B cell (primary cell): ENCODE data around the gene SMC6. TPM values are rescaled to one million over a fixed set of nuclear protein-coding genes. Genes with fewer than 3 reads are reported as not detected.

ENCODE experiments used
- ATAC-seq: fragments of 200-7000 bp; cut with Tn5 transposase; one replicate; pipeline ENCODE4 v1.10.0; 2021; ENCODE audit warnings: low read depth, mild to moderate bottlenecking, moderate number of reproducible peaks, moderate library complexity
- CTCF ChIA-PET: fragments of 350-600 bp; sonication (Branson Sonifier 250); formaldehyde crosslinking; loops from one replicate; lab custom pipeline; 2021; ENCODE audit warnings: antibody characterized with exemption, inconsistent platforms; lab: Charles Lee
- POLR2A ChIA-PET: fragments of 350-600 bp; sonication (Branson Sonifier 250); formaldehyde crosslinking; loops from one replicate; lab custom pipeline; 2021; ENCODE audit warnings: antibody characterized with exemption; lab: Charles Lee
- DNase-seq: peaks from one replicate; pipeline ENCODE4 v3.0.0; 2013
- H2AFZ ChIP-seq: 2 replicates; pipeline ENCODE4 v1.6.1; 2012; ENCODE audit warnings: mild to moderate bottlenecking, low read depth, low read length; ENCODE audit not compliant: insufficient read depth, poor library complexity, severe bottlenecking
- H3K27ac ChIP-seq, 2 donors: 1 replicate in 1 of 2; 2 replicates in 1 of 2; pipeline ENCODE4 v1.5.1; 2012 to 2013; ENCODE audit warnings: low read length in 2 of 2, mild to moderate bottlenecking in 2 of 2, moderate library complexity in 1 of 2
- H3K27me3 ChIP-seq, 4 experiments: fragments of 200-600 bp in 1 of 4; sonication (generic) in 1 of 4; replicated peaks in 1 of 4; 1 replicate in 2 of 4; 2 replicates in 2 of 4; pipeline versions ENCODE4 v1.6.1 to v1.7.0; 2013 to 2016; ENCODE audit warnings: low read length in 3 of 4, mild to moderate bottlenecking in 2 of 4, mixed read lengths in 1 of 4, moderate library complexity in 1 of 4; ENCODE audit not compliant: insufficient read depth in 4 of 4, control insufficient read depth in 3 of 4; ENCODE audit errors: control extremely low read depth in 1 of 4
- H3K36me3 ChIP-seq, 2 experiments: replicated peaks in 1 of 2; 1 replicate in 1 of 2; 2 replicates in 1 of 2; pipeline versions ENCODE4 v1.6.1 to v1.7.1; 2013; ENCODE audit warnings: low read length in 1 of 2; ENCODE audit not compliant: insufficient read depth in 2 of 2, control insufficient read depth in 1 of 2; ENCODE audit errors: control extremely low read depth in 1 of 2, extremely low read depth in 1 of 2
- H3K4me1 ChIP-seq, 2 donors: fragments of 200-600 bp in 1 of 2; sonication (generic) in 1 of 2; 1 replicate in 1 of 2; 2 replicates in 1 of 2; pipeline versions ENCODE4 v1.5.1 to v1.6.1; 2013 to 2017; ENCODE audit warnings: low read length in 2 of 2; ENCODE audit not compliant: control insufficient read depth in 2 of 2, insufficient read depth in 2 of 2
- H3K4me2 ChIP-seq: replicated peaks from 2 replicates; pipeline ENCODE3; 2012; ENCODE audit warnings: mild to moderate bottlenecking, low read depth, low read length; ENCODE audit not compliant: poor library complexity, severe bottlenecking
- H3K4me3 ChIP-seq, 5 experiments: fragments of 200-600 bp in 1 of 5; sonication (generic) in 1 of 5; 1 replicate in 3 of 5; 2 replicates in 2 of 5; pipeline versions ENCODE4 v1.5.1 to v1.7.0; 2011 to 2016; ENCODE audit warnings: low read length in 4 of 5, mild to moderate bottlenecking in 4 of 5, low read depth in 2 of 5, control low read depth in 1 of 5, moderate library complexity in 1 of 5; ENCODE audit not compliant: insufficient read depth in 1 of 5; ENCODE audit errors: control extremely low read depth in 1 of 5, extremely low read depth in 1 of 5
- H3K79me2 ChIP-seq: fragments of 200-600 bp; sonication (generic); one replicate; pipeline ENCODE4 v1.6.0; 2016; ENCODE audit warnings: low read length; ENCODE audit not compliant: control insufficient read depth, insufficient read depth
- H3K9ac ChIP-seq: fragments of 200-600 bp; sonication (generic); 2 replicates; pipeline ENCODE4 v1.6.1; 2017; ENCODE audit warnings: mild to moderate bottlenecking, low read length, moderate library complexity
- H3K9me3 ChIP-seq, 3 donors: one replicate each; pipeline versions ENCODE4 v1.6.1 to v1.7.1; 2013; ENCODE audit warnings: low read length in 2 of 3; ENCODE audit not compliant: control insufficient read depth in 2 of 3, insufficient read depth in 1 of 3; ENCODE audit errors: control extremely low read depth in 1 of 3
- H4K20me1 ChIP-seq: 2 replicates; pipeline ENCODE4 v1.6.0; 2012; ENCODE audit warnings: mild to moderate bottlenecking, low read length; ENCODE audit not compliant: insufficient read depth, control insufficient read depth, poor library complexity, severe bottlenecking
- H3K27ac Mint-ChIP-seq: one replicate; pipeline ENCODE4 v1.8.0; 2021; ENCODE audit warnings: mixed read lengths
- H3K27me3 Mint-ChIP-seq: one replicate; pipeline ENCODE4 v1.8.0; 2021; ENCODE audit warnings: mixed read lengths
- H3K4me1 Mint-ChIP-seq: one replicate; pipeline ENCODE4 v1.8.0; 2021; ENCODE audit warnings: mixed read lengths
- H3K4me3 Mint-ChIP-seq: one replicate; pipeline ENCODE4 v1.8.0; 2021; ENCODE audit warnings: mixed read lengths
- H3K9me3 Mint-ChIP-seq: one replicate; pipeline ENCODE4 v1.8.0; 2022; ENCODE audit warnings: mixed read lengths; ENCODE audit not compliant: insufficient read depth
- EZH2 ChIP-seq: IDR thresholded peaks from 2 replicates; pipeline ENCODE4 v1.6.1; 2012; ENCODE audit warnings: borderline replicate concordance, low read depth, mild to moderate bottlenecking, moderate library complexity, low read length; ENCODE audit not compliant: insufficient read depth, poor library complexity, severe bottlenecking
- WGBS: methylation state at CpG from one replicate; pipeline ENCODE4 v1.1.5; 2013; ENCODE audit warnings: missing lambda C conversion rate; ENCODE audit not compliant: insufficient coverage; 5-methylcytosine and 5-hydroxymethylcytosine counted together
- intact Hi-C: fragments of 100-400 bp; cut with micrococcal nuclease; formaldehyde crosslinking; loops from one replicate; pipeline ENCODE4 v1.10.0; 2022
- polyA plus RNA-seq: library from polyadenylated mRNA; depleted of rRNA; stranded (reverse); fragments of >200 nt; gene quantifications from 2 replicates; pipeline ENCODE4 v1.2.3, GENCODE V29; 2012
- total RNA-seq, 2 donors: library from RNA; stranded (reverse); fragments of 120-200 nt in 1 of 2; gene quantifications; 1 replicate in 1 of 2; 2 replicates in 1 of 2; pipeline versions ENCODE4 v1.2.3 to v1.2.4, GENCODE V29; 2013 to 2022
- TF ChIP-seq, protein P1 (sequence below): fragments of 200-600 bp; IDR thresholded peaks from one replicate; pipeline ENCODE4 v1.8.0; 2022; ENCODE audit warnings: antibody characterized with exemption, mild to moderate bottlenecking

The SMC6 gene
- total and polyA plus RNA-seq, 2 donors (not counting 1 experiment from before 2014, with no cell fraction given) = 27.2 to 111 TPM

GRCh38 chr2:17682098-17682857, 71.3 kb downstream of the SMC6 start:
- H3K27ac ChIP-seq = no peak overlapping the region
- no peaks in the 10 kb centered on the region for H3K4me1 ChIP-seq
- H2AFZ ChIP-seq = no peak overlapping the region
- Mint-ChIP-seq H3K27me3 (no peaks in the 10 kb centered on the region), H3K4me3 (no peak overlapping the region), H3K27ac (no peak overlapping the region), H3K9me3 (no peaks in the 10 kb centered on the region), H3K4me1 (no peaks in the 10 kb centered on the region)
- H3K4me2 ChIP-seq = no peak overlapping the region
- H3K9ac ChIP-seq = no peak overlapping the region
- ChIA-PET POLR2A (no interaction called here), CTCF (interaction anchor here (1.0 to 1.9 kb wide), 3 partner anchors 11 to 37 kb away, joined by 3 to 11 read pairs (median 9); no protein-coding TSS in a partner anchor)
- WGBS = 100% methylated on average over 1 of the region's 6 CpGs
- ATAC-seq (no peak), DNase-seq (no peak)
- no peak overlapping the region for H3K4me3 ChIP-seq
- no peaks in the 10 kb centered on the region for H3K79me2 ChIP-seq
- peaks cover 4% of the 10 kb centered on the region for H4K20me1 ChIP-seq
- H3K36me3 ChIP-seq = peaks cover 37 to 83% of the 10 kb centered on the region in 2 experiments
- TF ChIP-seq EZH2 = no peak
- TF ChIP-seq, protein P1, sequence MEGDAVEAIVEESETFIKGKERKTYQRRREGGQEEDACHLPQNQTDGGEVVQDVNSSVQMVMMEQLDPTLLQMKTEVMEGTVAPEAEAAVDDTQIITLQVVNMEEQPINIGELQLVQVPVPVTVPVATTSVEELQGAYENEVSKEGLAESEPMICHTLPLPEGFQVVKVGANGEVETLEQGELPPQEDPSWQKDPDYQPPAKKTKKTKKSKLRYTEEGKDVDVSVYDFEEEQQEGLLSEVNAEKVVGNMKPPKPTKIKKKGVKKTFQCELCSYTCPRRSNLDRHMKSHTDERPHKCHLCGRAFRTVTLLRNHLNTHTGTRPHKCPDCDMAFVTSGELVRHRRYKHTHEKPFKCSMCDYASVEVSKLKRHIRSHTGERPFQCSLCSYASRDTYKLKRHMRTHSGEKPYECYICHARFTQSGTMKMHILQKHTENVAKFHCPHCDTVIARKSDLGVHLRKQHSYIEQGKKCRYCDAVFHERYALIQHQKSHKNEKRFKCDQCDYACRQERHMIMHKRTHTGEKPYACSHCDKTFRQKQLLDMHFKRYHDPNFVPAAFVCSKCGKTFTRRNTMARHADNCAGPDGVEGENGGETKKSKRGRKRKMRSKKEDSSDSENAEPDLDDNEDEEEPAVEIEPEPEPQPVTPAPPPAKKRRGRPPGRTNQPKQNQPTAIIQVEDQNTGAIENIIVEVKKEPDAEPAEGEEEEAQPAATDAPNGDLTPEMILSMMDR = no peak
- no peaks in the 10 kb centered on the region for H3K27me3 ChIP-seq
- intact Hi-C loops = no loop called here
- no peaks in the 10 kb centered on the region for H3K9me3 ChIP-seq

- ATAC-seq = no peak
- H3K79me2 ChIP-seq = no peaks in the 10 kb centered on the region
Measured at GRCh38 chr2:17680119-17680518, 73.5 kb downstream of the SMC6 start.

More at GRCh38 chr2:17680119-17680518, 73.5 kb downstream of the SMC6 start:
- H3K9me3 ChIP-seq = no peaks in the 10 kb centered on the region
- H3K4me3 ChIP-seq = no peak overlapping the region
- peaks cover 41 to 92% of the 10 kb centered on the region in 2 experiments for H3K36me3 ChIP-seq
- H4K20me1 ChIP-seq = peaks cover 4% of the 10 kb centered on the region
- ChIA-PET CTCF (interaction anchor here (1.4 to 2.8 kb wide), 4 partner anchors 8 to 21 kb away, joined by 3 to 11 read pairs (median 6); no protein-coding TSS in a partner anchor), POLR2A (no interaction called here)
- Mint-ChIP-seq H3K4me3 (no peak overlapping the region), H3K9me3 (no peaks in the 10 kb centered on the region), H3K4me1 (no peaks in the 10 kb centered on the region), H3K27me3 (no peaks in the 10 kb centered on the region), H3K27ac (no peak overlapping the region)
- H3K9ac ChIP-seq = no peak overlapping the region
- no peak overlapping the region for H2AFZ ChIP-seq
- TF ChIP-seq, protein P1 = no peak
- TF ChIP-seq EZH2 = no peak
- WGBS = no CpG with 5 or more reads among the region's 3 CpGs
- no peaks in the 10 kb centered on the region for H3K4me1 ChIP-seq
- H3K27me3 ChIP-seq = no peaks in the 10 kb centered on the region
- no peak for DNase-seq
- no peak overlapping the region for H3K4me2 ChIP-seq
- no peak overlapping the region for H3K27ac ChIP-seq
- intact Hi-C loops = no loop called here
